Astrocyte (in vitro differentiated cells and primary cell): Measurements from ENCODE around the gene EYS. TPM values are rescaled to one million over a fixed set of nuclear protein-coding genes. Genes with fewer than 3 reads are reported as not detected.
A peak's percentile ranks its signal among the peaks of the same experiment; 100 is the strongest.

Experiments used
- DNase-seq: peaks from one replicate; pipeline ENCODE4 v3.0.0-alpha.2; 2010; ENCODE audit warnings: low read depth
- FAIRE-seq: peaks from 2 replicates; lab custom pipeline; 2011; peaks lifted over from hg19 to GRCh38; lab: Jason Lieb, UNC
- H2AFZ ChIP-seq: 2 replicates; pipeline ENCODE4 v1.6.0; 2012; ENCODE audit warnings: low read depth, low read length, inconsistent platforms
- H3K27ac ChIP-seq: 2 replicates; pipeline ENCODE4 v1.5.1; 2011; ENCODE audit warnings: low read depth, low read length, inconsistent platforms
- H3K27me3 ChIP-seq: 2 replicates; pipeline ENCODE4 v1.6.0; 2011; ENCODE audit warnings: low read length, inconsistent platforms; ENCODE audit not compliant: insufficient read depth
- H3K36me3 ChIP-seq: 2 replicates; pipeline ENCODE4 v1.5.1; 2011; ENCODE audit warnings: low read length, inconsistent platforms; ENCODE audit not compliant: insufficient read depth
- H3K4me1 ChIP-seq: 2 replicates; pipeline ENCODE4 v1.5.1; 2011; ENCODE audit warnings: low read length, inconsistent platforms; ENCODE audit not compliant: insufficient read depth
- H3K4me2 ChIP-seq: 2 replicates; pipeline ENCODE4 v1.6.0; 2012; ENCODE audit warnings: low read length, inconsistent platforms
- H3K4me3 ChIP-seq: 2 replicates; pipeline ENCODE4 v1.5.1; 2011; ENCODE audit warnings: low read depth, mild to moderate bottlenecking, low read length, inconsistent platforms; ENCODE audit not compliant: insufficient read depth
- H3K79me2 ChIP-seq: 2 replicates; pipeline ENCODE4 v1.6.0; 2012; ENCODE audit warnings: mild to moderate bottlenecking, low read length, inconsistent platforms; ENCODE audit not compliant: insufficient read depth
- H3K9ac ChIP-seq: 2 replicates; pipeline ENCODE4 v1.6.0; 2012; ENCODE audit warnings: mild to moderate bottlenecking, low read length, inconsistent platforms
- H3K9me3 ChIP-seq: 2 replicates; pipeline ENCODE4 v1.5.1; 2012; ENCODE audit warnings: low read depth, mild to moderate bottlenecking, low read length, inconsistent platforms; ENCODE audit not compliant: insufficient read depth
- H4K20me1 ChIP-seq: 2 replicates; pipeline ENCODE4 v1.6.0; 2012; ENCODE audit warnings: low read length, inconsistent platforms; ENCODE audit not compliant: insufficient read depth
- H3K27ac Mint-ChIP-seq: one replicate; pipeline ENCODE4 v1.8.0; 2021; ENCODE audit warnings: mild to moderate bottlenecking, mixed read lengths; ENCODE audit not compliant: unreplicated experiment
- H3K27me3 Mint-ChIP-seq: one replicate; pipeline ENCODE4 v1.8.0; 2021; ENCODE audit warnings: low read depth, mixed read lengths; ENCODE audit not compliant: unreplicated experiment
- H3K36me3 Mint-ChIP-seq: one replicate; pipeline ENCODE4 v1.8.0; 2021; ENCODE audit warnings: low read depth, mixed read lengths; ENCODE audit not compliant: unreplicated experiment
- H3K4me1 Mint-ChIP-seq: one replicate; pipeline ENCODE4 v1.8.0; 2021; ENCODE audit warnings: low read depth, mixed read lengths; ENCODE audit not compliant: unreplicated experiment
- H3K4me3 Mint-ChIP-seq: one replicate; pipeline ENCODE4 v1.8.0; 2021; ENCODE audit warnings: mild to moderate bottlenecking, moderate library complexity, mixed read lengths; ENCODE audit not compliant: unreplicated experiment
- H3K9me3 Mint-ChIP-seq: one replicate; pipeline ENCODE4 v1.8.0; 2021; ENCODE audit warnings: mild to moderate bottlenecking, mixed read lengths; ENCODE audit not compliant: unreplicated experiment
- EZH2 ChIP-seq: IDR thresholded peaks from 2 replicates; pipeline ENCODE4 v1.6.1; 2012; ENCODE audit warnings: mild to moderate bottlenecking, low read length, inconsistent platforms; ENCODE audit not compliant: insufficient read depth
- total RNA-seq: library from RNA; stranded (reverse); gene quantifications from 2 replicates; pipeline ENCODE4 v1.2.1, GENCODE V29; 2021
- TF ChIP-seq, protein P1 (sequence below): IDR thresholded peaks from 2 replicates; pipeline ENCODE4 v1.5.1; 2011; ENCODE audit warnings: low read depth, mild to moderate bottlenecking, inconsistent platforms, low read length, moderate library complexity; ENCODE audit not compliant: insufficient read depth

EYS gene
- total RNA-seq, 1 donor from 2014 or later, result 0.16 TPM

DNA sequence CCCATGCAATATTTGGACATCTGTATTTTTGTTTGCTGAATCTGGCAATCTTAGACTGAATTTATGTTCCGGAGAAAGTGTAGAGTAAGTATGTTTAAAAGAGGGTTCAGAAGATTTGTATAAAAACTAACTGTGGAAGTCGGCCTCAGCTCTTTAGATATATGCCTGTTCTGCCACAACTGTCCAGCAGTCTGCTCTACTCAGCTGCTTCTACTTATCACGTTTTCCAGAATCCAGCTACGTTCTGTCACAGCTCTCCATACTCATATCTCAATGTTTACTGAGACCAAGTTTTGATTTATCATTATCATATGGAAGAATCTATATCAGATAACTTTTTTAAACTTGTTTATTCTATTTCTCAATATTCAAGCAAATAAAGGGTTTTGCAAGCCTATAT lies 721.3 kb downstream of the EYS start:
- Histone ChIP-seq H3K36me3 (no peaks in the 10 kb centered on the region), H3K27ac (no peak overlapping the region), H3K4me2 (no peak overlapping the region), H4K20me1 (no peaks in the 10 kb centered on the region), H3K9me3 (no peaks in the 10 kb centered on the region), H3K4me3 (no peak overlapping the region), H3K9ac (no peak overlapping the region), H2AFZ (no peak overlapping the region), H3K27me3 (no peaks in the 10 kb centered on the region), H3K79me2 (no peaks in the 10 kb centered on the region), H3K4me1 (no peaks in the 10 kb centered on the region)
- no peak for DNase-seq
- no peaks in the 10 kb centered on the region for H3K36me3 Mint-ChIP-seq
- H3K4me3 Mint-ChIP-seq, result no peak overlapping the region
- no peak overlapping the region for H3K27ac Mint-ChIP-seq
- no peak for FAIRE-seq
- H3K9me3 Mint-ChIP-seq, result no peaks in the 10 kb centered on the region
- no peaks in the 10 kb centered on the region for H3K27me3 Mint-ChIP-seq
- H3K4me1 Mint-ChIP-seq, result peaks cover 10% of the 10 kb centered on the region
- no peak for TF ChIP-seq EZH2
- TF ChIP-seq, protein P1, sequence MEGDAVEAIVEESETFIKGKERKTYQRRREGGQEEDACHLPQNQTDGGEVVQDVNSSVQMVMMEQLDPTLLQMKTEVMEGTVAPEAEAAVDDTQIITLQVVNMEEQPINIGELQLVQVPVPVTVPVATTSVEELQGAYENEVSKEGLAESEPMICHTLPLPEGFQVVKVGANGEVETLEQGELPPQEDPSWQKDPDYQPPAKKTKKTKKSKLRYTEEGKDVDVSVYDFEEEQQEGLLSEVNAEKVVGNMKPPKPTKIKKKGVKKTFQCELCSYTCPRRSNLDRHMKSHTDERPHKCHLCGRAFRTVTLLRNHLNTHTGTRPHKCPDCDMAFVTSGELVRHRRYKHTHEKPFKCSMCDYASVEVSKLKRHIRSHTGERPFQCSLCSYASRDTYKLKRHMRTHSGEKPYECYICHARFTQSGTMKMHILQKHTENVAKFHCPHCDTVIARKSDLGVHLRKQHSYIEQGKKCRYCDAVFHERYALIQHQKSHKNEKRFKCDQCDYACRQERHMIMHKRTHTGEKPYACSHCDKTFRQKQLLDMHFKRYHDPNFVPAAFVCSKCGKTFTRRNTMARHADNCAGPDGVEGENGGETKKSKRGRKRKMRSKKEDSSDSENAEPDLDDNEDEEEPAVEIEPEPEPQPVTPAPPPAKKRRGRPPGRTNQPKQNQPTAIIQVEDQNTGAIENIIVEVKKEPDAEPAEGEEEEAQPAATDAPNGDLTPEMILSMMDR, result no peak

DNA sequence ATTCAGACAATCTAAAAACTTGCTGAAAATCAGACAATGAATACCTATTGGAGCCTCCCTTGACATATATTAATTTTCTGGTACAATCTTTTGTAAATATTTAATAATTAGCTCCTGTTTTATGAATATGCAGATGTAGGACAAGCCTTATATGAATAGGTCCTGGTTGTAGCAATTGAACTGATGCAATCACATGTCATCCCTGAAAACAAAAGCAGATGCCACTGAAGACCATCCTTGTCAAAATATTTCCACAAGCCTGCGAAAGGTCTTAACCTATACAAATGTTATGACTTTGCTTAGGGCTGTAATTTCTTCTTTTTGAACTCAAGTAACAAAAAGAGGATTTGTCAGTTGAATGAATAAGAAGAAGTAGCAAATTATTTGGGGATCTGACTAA lies 722.1 kb downstream of the EYS start:
- Mint-ChIP-seq H3K27ac (peak overlapping the region; percentile 82), H3K4me1 (peaks cover 10% of the 10 kb centered on the region), H3K4me3 (no peak overlapping the region), H3K36me3 (no peaks in the 10 kb centered on the region), H3K9me3 (no peaks in the 10 kb centered on the region), H3K27me3 (no peaks in the 10 kb centered on the region)
- H3K4me3 ChIP-seq, result no peak overlapping the region
- H3K4me2 ChIP-seq, result no peak overlapping the region
- H3K9me3 ChIP-seq, result no peaks in the 10 kb centered on the region
- no peaks in the 10 kb centered on the region for H4K20me1 ChIP-seq
- H3K79me2 ChIP-seq, result no peaks in the 10 kb centered on the region
- FAIRE-seq (no peak), DNase-seq (no peak)
- no peaks in the 10 kb centered on the region for H3K4me1 ChIP-seq
- H2AFZ ChIP-seq, result no peak overlapping the region
- no peak overlapping the region for H3K27ac ChIP-seq
- H3K9ac ChIP-seq, result no peak overlapping the region
- H3K27me3 ChIP-seq, result no peaks in the 10 kb centered on the region
- no peaks in the 10 kb centered on the region for H3K36me3 ChIP-seq
- TF ChIP-seq, protein P1, result no peak
- TF ChIP-seq EZH2, result no peak

DNA sequence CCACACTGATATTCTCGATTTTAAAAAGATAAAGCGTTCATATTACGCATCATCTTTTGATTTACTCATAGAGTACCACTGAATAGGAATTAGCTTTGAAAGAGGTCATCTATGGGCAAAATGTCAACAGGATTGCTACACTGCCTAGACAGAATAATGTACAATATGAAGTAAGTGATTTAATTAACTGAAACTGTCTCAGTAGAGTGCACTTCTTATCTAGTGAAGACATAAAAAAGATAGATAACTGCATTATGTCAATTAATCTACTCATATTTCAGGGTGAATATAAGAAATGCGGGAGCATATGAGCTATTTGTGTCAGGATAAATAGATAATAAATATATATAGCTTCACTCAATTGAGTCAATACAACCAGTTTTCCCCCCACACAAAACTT lies 723.9 kb downstream of the EYS start:
- H3K4me3 ChIP-seq, result no peak overlapping the region
- no peaks in the 10 kb centered on the region for H3K79me2 ChIP-seq
- no peaks in the 10 kb centered on the region for H3K27me3 ChIP-seq
- Mint-ChIP-seq H3K4me1 (peaks cover 9% of the 10 kb centered on the region), H3K4me3 (no peak overlapping the region), H3K36me3 (no peaks in the 10 kb centered on the region), H3K27me3 (no peaks in the 10 kb centered on the region), H3K9me3 (no peaks in the 10 kb centered on the region), H3K27ac (no peak overlapping the region)
- no peaks in the 10 kb centered on the region for H3K36me3 ChIP-seq
- no peak for FAIRE-seq
- H3K9me3 ChIP-seq, result no peaks in the 10 kb centered on the region
- no peak for DNase-seq
- H3K9ac ChIP-seq, result no peak overlapping the region
- no peak overlapping the region for H3K27ac ChIP-seq
- TF ChIP-seq, protein P1, result no peak
- TF ChIP-seq EZH2, result no peak
- no peaks in the 10 kb centered on the region for H4K20me1 ChIP-seq
- no peak overlapping the region for H3K4me2 ChIP-seq
- no peaks in the 10 kb centered on the region for H3K4me1 ChIP-seq
- no peak overlapping the region for H2AFZ ChIP-seq
